ENCODE measurements around the gene TAPBPL.
A peak's percentile ranks its signal among the peaks of the same experiment; 100 is the strongest.
"Not testable (repeated sequence)": the region's sequence is repeated elsewhere in the genome, so short reads cannot be mapped to it uniquely, and the experiment has no call there.

Gene TAPBPL

GRCh38 chr12:6463858-6464257, 12.0 kb downstream of the TAPBPL start:
- no peak for DNase-seq (ENCODE audit: low read depth in 2 of 2)

GRCh38 chr12:6464531-6464930, 12.7 kb downstream of the TAPBPL start:
- DNase-seq (ENCODE audit: low read depth in 2 of 2), result no peak

- no peak for DNase-seq (ENCODE audit: low read depth in 2 of 2)
Measured at GRCh38 chr12:6465467-6466183, 13.8 kb downstream of the TAPBPL start.

- no peak for DNase-seq (ENCODE audit: low read depth in 2 of 2)
Measured at GRCh38 chr12:6466184-6466573, 14.3 kb downstream of the TAPBPL start.

- not testable (repeated sequence) for DNase-seq (ENCODE audit: low read depth in 2 of 2)
Measured at GRCh38 chr12:6466751-6467150, 14.9 kb downstream of the TAPBPL start.

GRCh38 chr12:6467571-6468282, 15.9 kb downstream of the TAPBPL start:
- not testable (repeated sequence) for DNase-seq (ENCODE audit: low read depth in 2 of 2)

GRCh38 chr12:6468283-6468575, 16.4 kb downstream of the TAPBPL start:
- no peak for DNase-seq (ENCODE audit: low read depth in 2 of 2)

GRCh38 chr12:6469092-6469491, 17.2 kb downstream of the TAPBPL start:
- no peak for DNase-seq (ENCODE audit: low read depth in 2 of 2)

- DNase-seq (ENCODE audit: low read depth in 2 of 2), result no peak
Measured at GRCh38 chr12:6469609-6470374, 17.9 kb downstream of the TAPBPL start.

GRCh38 chr12:6470375-6471163, 18.7 kb downstream of the TAPBPL start, which contains the start of gene VAMP1:
VAMP1 (minus strand) TSS chr12:6470677; CDS start chr12:6470531, 146 bp downstream.
- DNase-seq (ENCODE audit: low read depth in 2 of 2), result peak; percentile 97 to 98

GRCh38 chr12:6471989-6472360, 20.1 kb downstream of the TAPBPL start:
- no peak for DNase-seq (ENCODE audit: low read depth in 2 of 2)

- DNase-seq (ENCODE audit: low read depth in 2 of 2), result no peak
Measured at GRCh38 chr12:6472491-6472890, 20.6 kb downstream of the TAPBPL start.

GRCh38 chr12:6475233-6475975, 23.6 kb downstream of the TAPBPL start:
- DNase-seq (ENCODE audit: low read depth in 2 of 2), result not testable (repeated sequence)

- no peak for DNase-seq (ENCODE audit: low read depth in 2 of 2)
Measured at GRCh38 chr12:6476489-6476888, 24.6 kb downstream of the TAPBPL start.

- DNase-seq (ENCODE audit: low read depth in 2 of 2), result not testable (repeated sequence)
Measured at GRCh38 chr12:6477601-6478377, 25.9 kb downstream of the TAPBPL start.

- DNase-seq (ENCODE audit: low read depth in 2 of 2), result no peak
Measured at GRCh38 chr12:6478416-6478815, 26.6 kb downstream of the TAPBPL start.

GRCh38 chr12:6488240-6488639, 36.4 kb downstream of the TAPBPL start:
- no peak for DNase-seq (ENCODE audit: low read depth in 2 of 2)

- DNase-seq (ENCODE audit: low read depth in 2 of 2), result no peak
Measured at GRCh38 chr12:6489449-6489848, 37.6 kb downstream of the TAPBPL start.

GRCh38 chr12:6490673-6491072, 38.8 kb downstream of the TAPBPL start:
- not testable (repeated sequence) for DNase-seq (ENCODE audit: low read depth in 2 of 2)

GRCh38 chr12:6492838-6493496, 41.1 kb downstream of the TAPBPL start, which contains the start of gene MRPL51:
MRPL51 (minus strand) TSS chr12:6493262; CDS start chr12:6493136, 126 bp downstream.
- peak; percentile 95 to 96 for DNase-seq (ENCODE audit: low read depth in 2 of 2)

Measured in stimulated activated CD4-positive, alpha-beta T cell treated with anti-CD3 and anti-CD28 coated beads, Interleukin-15, amount 100 ng/mL, for 48 hours (primary cell).